ENCODE measurements around the gene GPR153. TPM values are rescaled to one million over a fixed set of nuclear protein-coding genes. Genes with fewer than 3 reads are reported as not detected.

GPR153 gene
- total RNA-seq, 1 experiment from 2014 or later, result 98.7 TPM

GRCh38 chr1:6298940-6299465 lies 38.1 kb upstream of the GPR153 start:
- Histone ChIP-seq H3K4me3 (ENCODE audit: low read length) (no peak overlapping the region), H3K27ac (ENCODE audit: low read length) (peak overlapping the region; percentile 94), H3K9ac (ENCODE audit: low read length) (peak overlapping the region; percentile 92), H3K9me2 (replicated peaks; ENCODE audit: low read length) (no peaks in the 10 kb centered on the region), H3K27me3 (ENCODE audit: low read length) (no peaks in the 10 kb centered on the region), H3F3A (ENCODE audit: low read length, unreplicated experiment) (peaks cover 28% of the 10 kb centered on the region), H3K4me1 (ENCODE audit: insufficient read depth, low read length) (peaks cover 67% of the 10 kb centered on the region), H4K20me1 (ENCODE audit: low read length) (no peaks in the 10 kb centered on the region), H3K9me3 (ENCODE audit: low read length) (no peaks in the 10 kb centered on the region), H2AFZ (ENCODE audit: low read length) (no peak overlapping the region), H3K4me2 (ENCODE audit: low read length) (no peak overlapping the region), H3K79me2 (ENCODE audit: low read length) (peaks cover 42% of the 10 kb centered on the region), H3K36me3 (ENCODE audit: low read depth, low read length) (peaks cover 4% of the 10 kb centered on the region; the same call in 1 of the 2 replicates)
- no peak for DNase-seq
- intact Hi-C loops (cut with micrococcal nuclease), result no loop called here
- ATAC-seq, result no peak
- no TSS peak for BruUV-seq (replicated peaks)
- no peak for TF ChIP-seq CTCF (conservative IDR thresholded peaks at IDR 0.05; ENCODE audit: low read depth, low read length)
- no peak for TF ChIP-seq EZH2 (IDR thresholded peaks at IDR 0.05; ENCODE audit: low read length, unreplicated experiment)
- TF ChIP-seq EZH2phosphoT487 (IDR thresholded peaks at IDR 0.05; ENCODE audit: borderline replicate concordance, low read length), result no peak
- ChIA-PET CTCF (no interaction called here), POLR2A (ENCODE audit: unreplicated experiment) (no interaction called here)

- H3K27ac ChIP-seq (ENCODE audit: low read length), result peak overlapping the region; percentile 94
- intact Hi-C loops (cut with micrococcal nuclease), result no loop called here
- no peak overlapping the region for H3K4me3 ChIP-seq (ENCODE audit: low read length)
- CTCF ChIA-PET, result no interaction called here
- H3K4me2 ChIP-seq (ENCODE audit: low read length), result no peak overlapping the region
- DNase-seq (no peak), ATAC-seq (no peak)
- peaks cover 4% of the 10 kb centered on the region; the same call in 1 of the 2 replicates for H3K36me3 ChIP-seq (ENCODE audit: low read depth, low read length)
- no peaks in the 10 kb centered on the region for H3K27me3 ChIP-seq (ENCODE audit: low read length)
- no peaks in the 10 kb centered on the region for H4K20me1 ChIP-seq (ENCODE audit: low read length)
- POLR2A ChIA-PET (ENCODE audit: unreplicated experiment), result no interaction called here
- peaks cover 28% of the 10 kb centered on the region for H3F3A ChIP-seq (ENCODE audit: low read length, unreplicated experiment)
- H3K9me2 ChIP-seq (replicated peaks; ENCODE audit: low read length), result no peaks in the 10 kb centered on the region
- no peaks in the 10 kb centered on the region for H3K9me3 ChIP-seq (ENCODE audit: low read length)
- no TSS peak for BruUV-seq (replicated peaks)
- peaks cover 38% of the 10 kb centered on the region for H3K79me2 ChIP-seq (ENCODE audit: low read length)
- peak overlapping the region; percentile 92; the same call in 1 of the 2 replicates for H3K9ac ChIP-seq (ENCODE audit: low read length)
- TF ChIP-seq CTCF (conservative IDR thresholded peaks at IDR 0.05; ENCODE audit: low read depth, low read length) (no peak), EZH2 (IDR thresholded peaks at IDR 0.05; ENCODE audit: low read length, unreplicated experiment) (no peak), EZH2phosphoT487 (IDR thresholded peaks at IDR 0.05; ENCODE audit: borderline replicate concordance, low read length) (no peak)
- H3K4me1 ChIP-seq (ENCODE audit: insufficient read depth, low read length), result peaks cover 67% of the 10 kb centered on the region
- no peak overlapping the region for H2AFZ ChIP-seq (ENCODE audit: low read length)
These were observed 37.6 kb upstream of the GPR153 start for GRCh38 chr1:6298530-6298929.

- ATAC-seq, result no peak
- Histone ChIP-seq H3K4me3 (ENCODE audit: low read length) (no peak overlapping the region), H4K20me1 (ENCODE audit: low read length) (no peaks in the 10 kb centered on the region), H3K9me3 (ENCODE audit: low read length) (no peaks in the 10 kb centered on the region), H3K27me3 (ENCODE audit: low read length) (no peaks in the 10 kb centered on the region), H2AFZ (ENCODE audit: low read length) (no peak overlapping the region), H3F3A (ENCODE audit: low read length, unreplicated experiment) (peaks cover 15% of the 10 kb centered on the region), H3K4me1 (ENCODE audit: insufficient read depth, low read length) (peaks cover 47% of the 10 kb centered on the region), H3K79me2 (ENCODE audit: low read length) (peaks cover 30% of the 10 kb centered on the region), H3K4me2 (ENCODE audit: low read length) (peak overlapping the region; percentile 27; the same call in 1 of the 2 replicates), H3K9me2 (replicated peaks; ENCODE audit: low read length) (no peaks in the 10 kb centered on the region), H3K36me3 (ENCODE audit: low read depth, low read length) (peaks cover 9% of the 10 kb centered on the region), H3K9ac (ENCODE audit: low read length) (peak overlapping the region; percentile 86), H3K27ac (ENCODE audit: low read length) (peak overlapping the region; percentile 96)
- TF ChIP-seq CTCF (conservative IDR thresholded peaks at IDR 0.05; ENCODE audit: low read depth, low read length), result no peak
- no peak for TF ChIP-seq EZH2 (IDR thresholded peaks at IDR 0.05; ENCODE audit: low read length, unreplicated experiment)
- intact Hi-C loops (cut with micrococcal nuclease), result no loop called here
- no TSS peak for BruUV-seq (replicated peaks)
- POLR2A ChIA-PET (ENCODE audit: unreplicated experiment), result no interaction called here
- DNase-seq, result no peak
- CTCF ChIA-PET, result no interaction called here
These were observed 35.0 kb upstream of the GPR153 start for GRCh38 chr1:6295910-6296309.
